ENCODE data around the gene ZBTB16.

GRCh38 chr11:114026355-114026754 is 33.2 kb upstream of the ZBTB16 start:
- TF ChIP-seq CTCF (IDR thresholded peaks at IDR 0.05) (no peak), POLR2A (IDR thresholded peaks at IDR 0.05) (no peak), POLR2AphosphoS5 (IDR thresholded peaks at IDR 0.05) (no peak), EP300 (IDR thresholded peaks at IDR 0.05) (no peak)

All from sigmoid colon (tissue), 4 donors.